GM10266 (cell line): Measurements from ENCODE around the gene RPEL1.

Source experiments
- DNase-seq: peaks from one replicate; pipeline ENCODE4 v3.0.0; 2012; ENCODE audit errors: extremely low spot score
- TF ChIP-seq, protein P1 (sequence below): IDR thresholded peaks from 2 replicates; pipeline ENCODE4 v1.5.1; 2012; ENCODE audit warnings: mild to moderate bottlenecking, low read depth; ENCODE audit not compliant: control insufficient read depth, insufficient read depth; ENCODE audit errors: missing control alignments

Gene RPEL1

DNA sequence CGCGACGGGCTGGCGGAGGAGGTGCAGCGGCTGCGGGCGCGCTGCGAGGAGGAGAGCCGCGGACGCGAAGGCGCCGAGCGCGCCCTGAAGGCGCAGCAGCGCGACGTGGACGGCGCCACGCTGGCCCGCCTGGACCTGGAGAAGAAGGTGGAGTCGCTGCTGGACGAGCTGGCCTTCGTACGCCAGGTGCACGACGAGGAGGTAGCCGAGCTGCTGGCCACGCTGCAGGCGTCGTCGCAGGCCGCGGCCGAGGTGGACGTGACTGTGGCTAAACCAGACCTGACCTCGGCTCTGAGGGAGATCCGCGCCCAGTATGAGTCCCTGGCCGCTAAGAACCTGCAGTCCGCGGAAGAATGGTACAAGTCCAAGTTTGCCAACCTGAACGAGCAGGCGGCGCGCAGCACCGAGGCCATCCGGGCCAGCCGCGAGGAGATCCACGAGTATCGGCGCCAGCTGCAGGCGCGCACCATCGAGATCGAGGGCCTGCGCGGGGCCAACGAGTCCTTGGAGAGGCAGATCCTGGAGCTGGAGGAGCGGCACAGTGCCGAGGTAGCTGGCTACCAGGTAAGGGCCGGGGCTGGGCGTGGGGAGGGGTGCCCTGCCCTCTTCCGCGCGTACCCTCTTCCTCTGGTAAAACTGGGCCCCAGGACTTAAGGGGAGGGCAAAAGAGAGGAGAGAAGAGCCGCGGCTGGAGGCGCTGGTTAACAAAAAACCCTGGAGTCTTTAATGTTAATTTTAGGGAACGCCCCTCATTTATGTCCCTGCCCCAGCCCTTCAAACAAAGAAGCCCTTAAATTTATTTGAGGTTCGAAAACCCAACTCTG, 32.2 kb downstream of the RPEL1 start:
- DNase-seq, result no peak

GRCh38 chr10:103278537-103278823, 32.8 kb downstream of the RPEL1 start:
- TF ChIP-seq, protein P1, sequence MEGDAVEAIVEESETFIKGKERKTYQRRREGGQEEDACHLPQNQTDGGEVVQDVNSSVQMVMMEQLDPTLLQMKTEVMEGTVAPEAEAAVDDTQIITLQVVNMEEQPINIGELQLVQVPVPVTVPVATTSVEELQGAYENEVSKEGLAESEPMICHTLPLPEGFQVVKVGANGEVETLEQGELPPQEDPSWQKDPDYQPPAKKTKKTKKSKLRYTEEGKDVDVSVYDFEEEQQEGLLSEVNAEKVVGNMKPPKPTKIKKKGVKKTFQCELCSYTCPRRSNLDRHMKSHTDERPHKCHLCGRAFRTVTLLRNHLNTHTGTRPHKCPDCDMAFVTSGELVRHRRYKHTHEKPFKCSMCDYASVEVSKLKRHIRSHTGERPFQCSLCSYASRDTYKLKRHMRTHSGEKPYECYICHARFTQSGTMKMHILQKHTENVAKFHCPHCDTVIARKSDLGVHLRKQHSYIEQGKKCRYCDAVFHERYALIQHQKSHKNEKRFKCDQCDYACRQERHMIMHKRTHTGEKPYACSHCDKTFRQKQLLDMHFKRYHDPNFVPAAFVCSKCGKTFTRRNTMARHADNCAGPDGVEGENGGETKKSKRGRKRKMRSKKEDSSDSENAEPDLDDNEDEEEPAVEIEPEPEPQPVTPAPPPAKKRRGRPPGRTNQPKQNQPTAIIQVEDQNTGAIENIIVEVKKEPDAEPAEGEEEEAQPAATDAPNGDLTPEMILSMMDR, result no peak
- no peak for DNase-seq

More for the DNA sequence above, 32.2 kb downstream of the RPEL1 start:
- TF ChIP-seq, protein P1, result no peak

GRCh38 chr10:103278862-103279298, 33.2 kb downstream of the RPEL1 start:
- DNase-seq, result peak; percentile 58
- TF ChIP-seq, protein P1, result no peak

DNA sequence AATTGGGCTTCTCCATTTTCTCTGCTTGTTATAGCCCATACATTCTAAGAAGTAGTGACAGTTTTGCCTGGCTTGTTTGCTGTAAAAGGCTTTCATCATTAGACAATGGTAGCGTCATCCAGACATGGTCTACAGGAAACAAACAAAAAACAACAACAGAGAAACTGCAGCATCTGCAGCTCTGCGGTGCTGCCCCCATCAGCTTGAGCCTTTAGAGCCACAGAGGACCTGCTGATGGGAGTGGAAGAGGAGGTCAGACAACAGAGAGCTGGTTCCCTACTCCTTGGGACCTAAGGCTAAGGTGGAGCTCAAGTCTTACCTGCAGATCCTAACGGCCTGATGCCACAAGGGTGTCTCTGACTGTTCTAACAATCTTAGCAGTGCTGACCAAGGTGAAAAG, 34.3 kb downstream of the RPEL1 start:
- TF ChIP-seq, protein P1, result no peak
- DNase-seq, result no peak

DNA sequence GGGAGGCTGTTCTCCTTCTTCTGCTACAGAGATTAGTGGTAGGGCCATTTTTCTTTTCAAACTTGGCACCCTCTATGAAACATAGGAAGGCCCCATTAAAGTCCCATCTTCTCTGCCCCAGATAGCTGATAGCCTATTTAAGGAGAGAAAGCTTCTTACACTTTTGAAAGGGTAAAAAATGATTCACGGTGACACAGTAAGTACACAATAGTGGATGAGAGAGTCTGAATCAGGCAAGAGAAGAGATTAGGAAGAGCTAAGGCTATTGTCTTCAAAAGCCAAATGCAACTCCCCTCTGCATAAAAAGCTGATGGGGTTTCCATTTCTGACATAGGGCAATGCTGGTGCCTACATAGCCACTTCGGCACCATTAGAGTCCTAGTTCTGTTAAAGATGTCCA, 34.8 kb downstream of the RPEL1 start:
- no peak for DNase-seq
- TF ChIP-seq, protein P1, result no peak

DNA sequence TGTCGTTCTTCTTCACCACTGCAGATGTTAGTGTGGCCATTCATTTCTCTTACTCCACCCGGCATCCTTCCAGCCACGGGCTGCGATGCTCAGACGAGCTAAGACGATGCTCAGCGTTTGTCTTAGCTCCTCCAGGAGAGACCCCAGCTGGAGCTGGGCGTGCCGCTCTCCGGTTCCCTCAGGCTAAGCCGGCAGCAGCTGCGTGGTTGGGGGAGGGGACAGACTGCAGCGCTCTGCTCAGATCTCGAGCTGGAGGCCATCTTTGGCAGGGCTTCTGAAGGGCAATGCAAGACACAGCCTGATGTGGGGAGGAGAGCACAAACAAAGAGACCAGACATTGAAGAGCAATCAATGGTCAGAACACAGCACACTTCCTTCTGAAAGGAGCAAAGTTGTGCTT, 36.1 kb downstream of the RPEL1 start:
- TF ChIP-seq, protein P1, result no peak
- DNase-seq, result no peak

DNA sequence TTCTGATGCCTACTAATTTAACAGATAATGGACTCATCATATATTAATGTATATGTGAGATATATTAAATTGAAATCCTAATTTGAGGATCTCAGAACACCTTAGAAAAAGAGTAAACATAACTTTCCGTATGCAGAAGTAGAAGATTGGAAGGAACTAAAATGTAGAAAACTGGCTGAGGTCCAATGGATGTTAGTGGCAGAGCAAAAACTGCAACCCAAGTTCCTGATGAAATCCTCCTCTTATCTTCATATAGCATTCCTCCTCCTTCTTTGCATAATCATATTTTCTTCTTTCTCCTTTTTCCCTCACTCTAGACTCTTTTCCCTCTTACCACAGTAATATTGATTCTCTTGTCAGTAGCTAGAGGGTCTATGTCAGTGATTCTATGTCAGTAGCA, 37.3 kb downstream of the RPEL1 start:
- no peak for DNase-seq
- TF ChIP-seq, protein P1, result no peak
